Muscle layer of colon (tissue), 2 donors: ENCODE measurements around the gene ARHGAP22.

Source experiments
- H3K27ac ChIP-seq: one replicate; pipeline ENCODE4 v1.7.0; 2013; ENCODE audit warnings: low read depth, mild to moderate bottlenecking, low read length, moderate library complexity
- H3K27me3 ChIP-seq, 2 donors: one replicate each; pipeline ENCODE4 v1.7.0; 2013; ENCODE audit warnings: low read length in 2 of 2, mild to moderate bottlenecking in 2 of 2; ENCODE audit not compliant: insufficient read depth in 2 of 2, control insufficient read depth in 1 of 2
- H3K36me3 ChIP-seq: one replicate; pipeline ENCODE4 v1.7.0; 2013; ENCODE audit warnings: mild to moderate bottlenecking, low read length; ENCODE audit not compliant: insufficient read depth
- H3K4me1 ChIP-seq: one replicate; pipeline ENCODE4 v1.7.0; 2013; ENCODE audit warnings: mild to moderate bottlenecking, low read length; ENCODE audit not compliant: insufficient read depth
- H3K4me3 ChIP-seq, 2 donors: one replicate each; pipeline ENCODE4 v1.7.0; 2013; ENCODE audit warnings: low read length in 2 of 2, low read depth in 1 of 2, mild to moderate bottlenecking in 1 of 2, moderate library complexity in 1 of 2
- H3K9ac ChIP-seq: one replicate; pipeline ENCODE4 v1.7.0; 2013; ENCODE audit warnings: low read length
- H3K9me3 ChIP-seq: one replicate; pipeline ENCODE4 v1.7.0; 2013; ENCODE audit warnings: mild to moderate bottlenecking, low read length
- donor health status: abdominal sarcoma.
- donor health status: Adenocarcinoma of cecum.

Gene ARHGAP22

GRCh38 chr10:48470893-48471805, 133.7 kb downstream of the ARHGAP22 start:
- H3K27me3 ChIP-seq, result peaks cover 0 to 5% of the 10 kb centered on the region in 2 donors
- no peak overlapping the region for H3K9ac ChIP-seq
- peaks cover 6% of the 10 kb centered on the region for H3K4me1 ChIP-seq
- H3K27ac ChIP-seq, result no peak overlapping the region
- H3K36me3 ChIP-seq, result no peaks in the 10 kb centered on the region
- no peaks in the 10 kb centered on the region for H3K9me3 ChIP-seq
- no peak overlapping the region for H3K4me3 ChIP-seq

DNA sequence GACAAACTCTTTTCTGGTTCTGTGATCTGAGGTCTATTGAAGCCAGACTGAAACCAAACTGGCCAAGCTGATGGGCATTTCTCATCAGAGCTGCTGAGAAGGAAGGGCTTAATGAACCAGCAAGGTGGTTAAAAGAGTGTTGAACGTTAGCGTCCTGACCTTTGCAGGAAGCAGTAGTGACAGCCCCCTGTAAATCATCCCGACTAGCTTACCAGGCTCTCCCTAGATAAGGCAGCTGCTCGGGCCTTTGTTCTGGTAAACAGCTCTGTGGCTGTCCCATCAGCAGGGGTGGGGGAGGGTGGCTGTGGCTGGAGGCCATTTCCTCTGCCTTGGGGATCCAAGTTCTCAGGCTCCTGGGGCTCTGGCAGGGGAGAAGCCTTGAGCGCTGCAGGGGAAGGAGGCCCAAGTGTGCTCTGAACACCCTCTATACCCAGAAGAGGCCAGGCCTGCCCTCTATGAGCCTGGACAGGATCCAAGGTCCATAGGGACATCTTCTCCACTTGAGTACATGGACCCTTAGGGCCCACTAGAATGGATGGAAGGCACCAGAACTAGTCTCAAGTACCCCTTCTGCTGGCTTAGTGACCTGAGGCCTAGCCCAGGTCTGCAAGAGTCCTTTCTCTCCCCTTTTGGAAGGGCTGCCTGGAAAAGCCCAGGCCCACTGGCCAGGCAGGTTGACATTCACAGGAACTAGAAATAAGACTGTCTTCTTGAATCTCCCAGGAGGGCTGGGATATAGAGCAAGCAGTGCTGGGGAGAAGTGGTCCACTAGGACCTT, 134.6 kb downstream of the ARHGAP22 start:
- H3K4me1 ChIP-seq, result peaks cover 15% of the 10 kb centered on the region
- no peak overlapping the region for H3K9ac ChIP-seq
- H3K27ac ChIP-seq, result no peak overlapping the region
- no peak overlapping the region for H3K4me3 ChIP-seq
- peaks cover 0 to 5% of the 10 kb centered on the region in 2 donors for H3K27me3 ChIP-seq
- H3K36me3 ChIP-seq, result no peaks in the 10 kb centered on the region
- no peaks in the 10 kb centered on the region for H3K9me3 ChIP-seq

DNA sequence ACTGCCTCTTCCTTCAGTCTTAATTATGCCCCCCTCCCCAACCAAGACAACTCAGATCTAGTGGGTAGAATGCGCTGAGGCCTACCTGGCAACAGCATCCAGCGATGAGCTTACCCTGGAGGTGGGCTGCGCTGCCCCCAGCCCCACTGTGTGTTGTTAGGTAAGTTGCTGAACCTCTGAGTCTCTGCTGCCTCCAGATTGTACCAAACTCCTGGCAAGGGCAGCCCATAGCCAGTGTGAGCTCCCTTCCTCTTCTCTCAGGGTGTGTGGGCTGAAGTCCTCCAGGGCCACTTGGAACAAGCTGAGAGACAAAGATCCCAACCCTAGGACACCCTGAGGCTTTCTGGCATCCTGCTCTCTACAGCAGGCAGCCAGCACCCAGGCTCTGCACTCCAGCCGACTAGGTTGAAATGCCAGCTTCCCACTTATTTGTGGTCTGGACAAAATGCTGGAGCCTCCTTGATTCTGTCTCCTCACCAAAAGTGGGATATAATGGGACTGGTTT, 135.3 kb downstream of the ARHGAP22 start:
- H3K9me3 ChIP-seq, result no peaks in the 10 kb centered on the region
- peaks cover 22% of the 10 kb centered on the region for H3K4me1 ChIP-seq
- no peak overlapping the region for H3K27ac ChIP-seq
- H3K9ac ChIP-seq, result no peak overlapping the region
- H3K4me3 ChIP-seq, result no peak overlapping the region
- H3K27me3 ChIP-seq, result peaks cover 0 to 5% of the 10 kb centered on the region in 2 donors
- H3K36me3 ChIP-seq, result no peaks in the 10 kb centered on the region

DNA sequence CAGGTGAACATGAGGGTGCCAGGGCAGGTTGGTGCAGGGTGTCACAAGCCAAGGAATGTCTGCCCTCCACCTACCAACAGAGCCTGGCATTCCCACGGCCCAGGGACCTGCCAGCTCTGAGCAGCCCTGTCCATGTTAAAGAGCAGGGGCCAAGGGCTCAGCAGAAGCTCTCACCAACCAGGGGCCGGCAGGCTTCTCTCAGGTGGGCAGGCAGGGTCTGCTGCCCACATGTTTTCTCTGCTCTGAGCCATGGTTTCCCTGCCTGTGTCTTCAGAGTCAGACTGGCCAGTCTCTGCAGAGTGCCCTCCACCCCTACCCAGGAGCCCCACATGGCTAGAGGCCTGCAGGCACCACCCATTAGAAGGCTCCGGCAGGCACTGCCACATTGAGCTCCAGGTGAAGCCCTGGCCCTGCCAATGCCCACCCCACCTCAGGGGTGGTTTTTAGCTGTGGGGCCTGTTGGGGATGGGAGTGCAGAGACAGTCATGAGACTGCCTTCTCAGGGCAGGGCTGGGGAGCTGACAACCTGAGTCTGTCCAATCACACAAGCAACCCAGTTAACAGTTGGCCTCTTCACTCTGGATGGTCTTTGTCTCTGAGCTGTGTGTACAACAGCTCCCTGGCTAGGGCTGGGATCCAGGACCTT, 135.9 kb downstream of the ARHGAP22 start:
- Histone ChIP-seq H3K27me3 (peaks cover 0 to 5% of the 10 kb centered on the region in 2 donors), H3K9me3 (no peaks in the 10 kb centered on the region), H3K27ac (no peak overlapping the region), H3K36me3 (no peaks in the 10 kb centered on the region), H3K4me1 (peaks cover 28% of the 10 kb centered on the region), H3K4me3 (no peak overlapping the region), H3K9ac (no peak overlapping the region)

GRCh38 chr10:48468130-48468790, 136.6 kb downstream of the ARHGAP22 start:
- Histone ChIP-seq H3K9ac (no peak overlapping the region), H3K27ac (no peak overlapping the region), H3K27me3 (peaks cover 0 to 5% of the 10 kb centered on the region in 2 donors), H3K36me3 (no peaks in the 10 kb centered on the region), H3K4me3 (no peak overlapping the region), H3K9me3 (no peaks in the 10 kb centered on the region), H3K4me1 (peaks cover 35% of the 10 kb centered on the region)

DNA sequence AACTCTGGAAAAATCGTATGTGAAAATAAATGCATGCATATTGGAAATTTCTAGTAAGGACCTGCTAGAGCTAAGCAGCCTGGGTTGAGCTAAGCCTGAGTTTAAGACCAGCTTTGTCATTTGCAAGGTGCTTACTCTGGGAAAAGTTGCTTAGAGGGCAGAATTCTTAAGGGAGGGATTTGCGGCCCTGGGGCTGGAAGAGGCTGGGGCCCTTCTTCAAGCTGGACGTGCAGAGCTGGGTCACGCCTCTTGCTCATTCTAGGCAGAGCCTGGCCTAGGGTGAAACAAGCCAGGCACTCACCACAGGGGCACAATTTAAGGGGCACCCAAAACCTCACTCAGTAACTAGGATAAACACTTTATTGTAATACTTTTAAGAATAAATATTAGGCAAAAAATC, 137.2 kb downstream of the ARHGAP22 start:
- Histone ChIP-seq H3K9ac (no peak overlapping the region), H3K4me1 (peaks cover 35% of the 10 kb centered on the region), H3K9me3 (no peaks in the 10 kb centered on the region), H3K27ac (no peak overlapping the region), H3K27me3 (peaks cover 0 to 5% of the 10 kb centered on the region in 2 donors), H3K36me3 (no peaks in the 10 kb centered on the region), H3K4me3 (no peak overlapping the region)

- no peaks in the 10 kb centered on the region for H3K36me3 ChIP-seq
- H3K9ac ChIP-seq, result no peak overlapping the region
- peaks cover 0 to 5% of the 10 kb centered on the region in 2 donors for H3K27me3 ChIP-seq
- H3K4me1 ChIP-seq, result peaks cover 35% of the 10 kb centered on the region
- H3K9me3 ChIP-seq, result no peaks in the 10 kb centered on the region
- no peak overlapping the region for H3K4me3 ChIP-seq
- H3K27ac ChIP-seq, result no peak overlapping the region
Observed at GRCh38 chr10:48466611-48467240, 138.1 kb downstream of the ARHGAP22 start.

DNA sequence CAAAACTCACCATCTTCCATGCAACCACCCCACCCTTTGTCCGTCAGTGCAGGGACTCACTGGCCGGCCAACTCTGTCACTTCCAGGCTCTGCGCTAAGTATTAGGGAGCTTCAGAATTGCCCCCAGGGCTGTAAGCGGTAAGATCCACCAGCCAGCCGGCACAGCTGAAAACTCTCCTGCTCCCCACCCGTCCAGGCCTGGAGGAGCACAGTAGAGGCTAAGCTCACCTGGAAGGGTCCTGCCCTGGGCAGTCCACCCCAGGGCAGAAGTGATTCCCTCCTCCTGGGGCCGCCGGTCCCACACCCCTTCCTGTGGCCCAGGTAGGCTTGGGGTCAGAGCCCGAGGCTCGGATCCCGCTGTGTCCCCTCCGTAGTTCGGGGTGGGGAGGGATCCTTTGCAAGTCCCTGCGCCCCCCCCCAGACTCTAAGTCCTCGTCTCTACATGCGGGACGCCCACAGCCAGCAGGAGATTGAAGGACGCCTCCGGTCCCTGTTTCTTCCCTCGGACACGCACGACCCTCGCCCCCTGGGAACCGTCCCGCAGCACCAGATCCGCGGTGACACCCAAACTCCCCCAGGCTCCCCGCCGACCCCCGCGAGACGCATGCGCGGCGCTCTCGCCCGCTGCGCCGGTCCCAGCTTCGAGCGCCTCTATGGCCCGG, 138.9 kb downstream of the ARHGAP22 start:
- no peak overlapping the region for H3K27ac ChIP-seq
- peaks cover 35% of the 10 kb centered on the region for H3K4me1 ChIP-seq
- peaks cover 0 to 5% of the 10 kb centered on the region in 2 donors for H3K27me3 ChIP-seq
- H3K36me3 ChIP-seq, result no peaks in the 10 kb centered on the region
- H3K4me3 ChIP-seq, result no peak overlapping the region
- H3K9ac ChIP-seq, result no peak overlapping the region
- H3K9me3 ChIP-seq, result no peaks in the 10 kb centered on the region

GRCh38 chr10:48464871-48465736, 139.8 kb downstream of the ARHGAP22 start:
- no peak overlapping the region for H3K27ac ChIP-seq
- H3K9me3 ChIP-seq, result no peaks in the 10 kb centered on the region
- peaks cover 35% of the 10 kb centered on the region for H3K4me1 ChIP-seq
- H3K27me3 ChIP-seq, result peaks cover 0 to 5% of the 10 kb centered on the region in 2 donors
- no peak overlapping the region for H3K4me3 ChIP-seq
- H3K9ac ChIP-seq, result peak overlapping the region; percentile 27
- no peaks in the 10 kb centered on the region for H3K36me3 ChIP-seq
